GM19438 (cell line): Measurements from ENCODE around the gene ZNF616.
A peak's percentile ranks its signal among the peaks of the same experiment; 100 is the strongest.

Experiments
- ATAC-seq: cut with Tn5 transposase; IDR thresholded peaks from one replicate; pipeline ENCODE4 v1.9.1; 2021; ENCODE audit warnings: low read depth; ENCODE audit not compliant: unreplicated experiment

Gene ZNF616

GRCh38 chr19:52139252-52140031, at the start of gene ZNF616:
Gene ZNF616, minus strand, starts transcription at chr19:52139938. Its CDS starts 9,426 bp downstream, at chr19:52130512.
- ATAC-seq, result no peak

GRCh38 chr19:52188822-52189734, 49.3 kb upstream of the ZNF616 start:
- ATAC-seq, result no peak

GRCh38 chr19:52187407-52187806, 47.7 kb upstream of the ZNF616 start:
- no peak for ATAC-seq

GRCh38 chr19:52176574-52176973, 36.8 kb upstream of the ZNF616 start:
- ATAC-seq, result no peak

- ATAC-seq, result no peak
Observed at GRCh38 chr19:52172347-52172746, 32.6 kb upstream of the ZNF616 start.

- peak; percentile 56 for ATAC-seq
Observed at GRCh38 chr19:52171321-52172169, 31.8 kb upstream of the ZNF616 start, which contains the start of gene ZNF836. Gene ZNF836, minus strand, starts transcription at chr19:52171621. Its CDS starts 3,549 bp downstream, at chr19:52168072.

GRCh38 chr19:52170863-52171320, 31.2 kb upstream of the ZNF616 start:
- ATAC-seq, result peak; percentile 9

GRCh38 chr19:52170304-52170703, 30.6 kb upstream of the ZNF616 start:
- ATAC-seq, result no peak

GRCh38 chr19:52155596-52156359, 16.0 kb upstream of the ZNF616 start:
- no peak for ATAC-seq

GRCh38 chr19:52148256-52148655, 8.5 kb upstream of the ZNF616 start:
- no peak for ATAC-seq

GRCh38 chr19:52142001-52142595, 2.4 kb upstream of the ZNF616 start:
- ATAC-seq, result no peak

- ATAC-seq, result no peak
Observed at GRCh38 chr19:52141203-52141602, 1.5 kb upstream of the ZNF616 start.

GRCh38 chr19:52140032-52140710, 433 bp upstream of the ZNF616 start:
- peak; percentile 84 for ATAC-seq

- ATAC-seq, result no peak
Observed at GRCh38 chr19:52138983-52139251, 821 bp downstream of the ZNF616 start.

- ATAC-seq, result no peak
Observed at GRCh38 chr19:52138278-52138982, 1.3 kb downstream of the ZNF616 start.

- ATAC-seq, result no peak
Observed at GRCh38 chr19:52120286-52120685, 19.5 kb downstream of the ZNF616 start.

- no peak for ATAC-seq
Observed at GRCh38 chr19:52115526-52116053, 24.1 kb downstream of the ZNF616 start.

- no peak for ATAC-seq
Observed at GRCh38 chr19:52114691-52115090, 25.0 kb downstream of the ZNF616 start.
